Kasumi-1 (cell line): ENCODE data around the gene SAP25.
"Not testable (repeated sequence)": the region's sequence is repeated elsewhere in the genome, so short reads cannot be mapped to it uniquely, and the experiment has no call there.

Source experiments
- DNase-seq, 2 experiments: peaks; one replicate each; lab custom pipeline; 2025; lab: John Stamatoyannopoulos, UW

The SAP25 gene

DNA sequence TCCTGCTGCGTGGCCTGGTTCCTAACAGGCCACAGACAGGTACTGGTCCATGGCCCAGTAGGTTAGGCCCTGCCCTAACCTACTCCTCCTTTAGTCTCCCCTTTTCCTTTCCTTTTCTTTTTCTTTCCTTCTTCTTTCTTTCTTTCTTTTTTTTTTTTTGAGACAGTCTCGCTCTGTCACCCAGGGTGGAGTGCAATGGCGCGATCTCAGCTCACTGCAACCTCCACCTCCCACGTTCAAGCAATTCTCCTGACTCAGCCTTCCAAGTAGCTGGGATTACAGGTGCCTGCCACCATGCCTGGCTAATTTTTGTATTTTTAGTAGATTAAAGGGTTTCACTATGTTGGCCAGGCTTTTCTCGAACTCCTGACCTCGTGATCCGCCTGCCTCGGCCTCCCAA lies 37.7 kb downstream of the SAP25 start:
- not testable (repeated sequence) for DNase-seq

DNA sequence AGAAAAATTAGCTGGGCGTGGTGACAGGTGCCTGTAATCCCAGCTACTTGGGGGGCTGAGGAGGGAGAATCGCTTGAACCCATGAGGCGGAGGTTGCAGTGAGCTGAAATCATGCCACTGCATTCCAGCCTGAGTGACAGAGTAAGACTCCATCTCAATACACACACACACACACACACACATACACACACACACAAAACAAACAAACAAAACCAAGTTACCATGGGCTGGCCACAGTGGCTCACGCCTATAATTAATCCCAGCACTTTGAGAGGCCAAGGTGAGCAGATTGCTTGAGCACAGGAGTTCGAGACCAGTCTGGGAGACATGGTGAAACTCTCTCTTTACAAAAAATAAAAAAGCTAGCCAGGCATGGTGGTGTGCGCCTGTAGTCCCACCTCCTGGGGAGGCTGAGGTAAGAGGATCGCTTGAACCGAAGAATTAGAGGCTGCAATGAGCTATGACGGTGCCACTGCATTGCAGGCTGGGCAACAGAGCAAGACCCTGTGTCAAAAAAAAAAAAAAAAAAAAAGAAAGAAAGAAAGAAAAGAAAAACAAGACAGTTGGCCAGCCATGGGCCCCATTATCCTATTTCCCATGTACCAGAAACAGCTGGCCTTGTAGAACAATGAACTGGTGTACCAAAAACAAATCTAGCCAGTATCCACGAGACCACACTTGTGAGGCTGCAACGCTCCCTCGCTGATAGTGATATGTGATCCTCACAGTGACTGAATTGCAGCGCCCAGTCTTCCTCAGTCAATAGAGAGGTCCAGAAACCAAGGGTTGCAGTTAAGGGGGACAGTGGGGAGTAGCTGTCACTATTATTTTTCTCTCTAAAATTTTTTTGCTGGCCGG lies 41.3 kb downstream of the SAP25 start:
- DNase-seq: no peak

DNA sequence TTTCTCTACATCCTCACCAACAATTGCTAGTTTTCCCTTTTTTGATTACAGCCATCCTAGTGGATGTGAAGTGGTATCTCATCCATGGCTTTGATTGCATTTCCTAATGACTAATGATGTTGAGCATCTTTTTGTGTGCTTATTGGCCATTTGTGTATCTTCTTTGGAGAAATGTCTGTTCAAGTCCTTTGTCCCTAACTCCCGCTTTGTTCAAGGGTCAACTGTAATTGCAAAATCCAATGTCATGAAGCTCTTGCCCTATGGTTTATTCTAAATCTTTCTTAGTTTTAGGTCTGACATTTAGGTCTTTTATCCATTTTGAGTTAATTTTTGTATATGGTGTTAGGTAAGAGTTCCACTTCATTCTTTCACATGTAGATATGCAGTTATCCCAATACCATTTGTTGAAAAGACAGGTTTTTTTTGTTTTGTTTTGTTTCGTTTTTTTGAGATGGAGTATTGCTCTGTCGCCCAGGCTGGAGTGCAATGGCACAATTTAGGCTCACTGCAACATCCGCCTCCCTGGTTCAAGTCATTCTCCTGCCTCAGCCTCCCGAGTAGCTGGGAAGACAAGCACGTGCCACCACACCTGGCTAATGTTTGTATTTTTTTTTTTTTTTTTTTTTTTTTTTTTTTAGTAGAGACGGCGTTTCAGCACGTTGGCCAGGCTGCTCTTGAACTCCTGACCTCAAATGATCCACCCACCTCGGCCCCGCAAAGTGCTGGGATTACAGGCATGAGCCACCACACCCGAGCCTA lies 45.4 kb downstream of the SAP25 start:
- not testable (repeated sequence) for DNase-seq

DNA sequence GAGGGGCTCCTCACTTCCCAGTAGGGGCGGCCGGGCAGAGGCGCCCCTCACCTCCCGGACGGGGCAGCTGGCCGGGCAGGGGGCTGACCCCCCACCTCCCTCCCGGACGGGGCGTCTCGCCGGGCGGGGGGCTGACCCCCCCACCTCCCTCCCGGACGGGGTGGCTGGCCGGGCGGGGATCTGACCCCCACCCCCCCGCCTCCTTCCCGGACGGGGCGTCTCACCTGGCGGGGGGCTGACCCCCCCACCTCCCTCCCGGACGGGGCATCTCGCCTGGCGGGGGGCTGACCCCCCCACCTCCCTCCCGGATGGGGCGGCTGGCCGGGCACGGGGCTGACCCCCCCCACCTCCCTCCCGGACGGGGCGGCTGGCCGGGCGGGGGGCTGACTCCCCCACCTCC lies 50.5 kb downstream of the SAP25 start:
- not testable (repeated sequence) for DNase-seq
